Measurements from ENCODE around the gene NUP214.
"Not testable (repeated sequence)": the region's sequence is repeated elsewhere in the genome, so short reads cannot be mapped to it uniquely, and the experiment has no call there.

Gene NUP214

GRCh38 chr9:131238402-131239021 lies 113.1 kb downstream of the NUP214 start:
- no peak for DNase-seq

- DNase-seq: no peak
Observed at GRCh38 chr9:131239161-131239975, 114.0 kb downstream of the NUP214 start.

- no peak for DNase-seq
Observed at GRCh38 chr9:131240047-131240921, 114.9 kb downstream of the NUP214 start.

GRCh38 chr9:131244331-131244730 lies 118.9 kb downstream of the NUP214 start:
- not testable (repeated sequence) for DNase-seq

- DNase-seq: no peak
Observed at GRCh38 chr9:131246618-131247017, 121.2 kb downstream of the NUP214 start.

- DNase-seq: no peak
Observed at GRCh38 chr9:131252120-131252519, 126.7 kb downstream of the NUP214 start.

- DNase-seq: no peak
Observed at GRCh38 chr9:131253891-131254491, 128.6 kb downstream of the NUP214 start.

GRCh38 chr9:131254626-131255025 lies 129.2 kb downstream of the NUP214 start:
- no peak for DNase-seq

- DNase-seq: no peak
Observed at GRCh38 chr9:131255676-131256197, 130.4 kb downstream of the NUP214 start.

GRCh38 chr9:131257266-131258025 lies 132.1 kb downstream of the NUP214 start:
- DNase-seq: no peak

GRCh38 chr9:131258186-131258585 lies 132.8 kb downstream of the NUP214 start:
- no peak for DNase-seq

GRCh38 chr9:131258698-131259431 lies 133.5 kb downstream of the NUP214 start:
- DNase-seq: no peak

GRCh38 chr9:131259432-131259898 lies 134.1 kb downstream of the NUP214 start:
- no peak for DNase-seq

- no peak for DNase-seq
Observed at GRCh38 chr9:131259916-131260597, 134.7 kb downstream of the NUP214 start.

GRCh38 chr9:131260751-131261452 lies 135.5 kb downstream of the NUP214 start:
- no peak for DNase-seq

GRCh38 chr9:131262327-131263032 lies 137.1 kb downstream of the NUP214 start:
- DNase-seq: no peak

GRCh38 chr9:131263033-131263343 lies 137.6 kb downstream of the NUP214 start:
- DNase-seq: not testable (repeated sequence)

GRCh38 chr9:131263701-131264100 lies 138.3 kb downstream of the NUP214 start:
- DNase-seq: no peak

- DNase-seq: no peak
Observed at GRCh38 chr9:131264231-131264630, 138.8 kb downstream of the NUP214 start.
